Memory B cell (primary cell): ENCODE data around the gene ZNF526.

ENCODE experiments used
- ATAC-seq: fragments of 150-1000 bp; cut with Tn5 transposase; 2 replicates; pipeline ENCODE4 v1.10.0; 2021; ENCODE audit warnings: low read depth, mild to moderate bottlenecking, moderate library complexity
- DNase-seq, 2 donors: peaks; one replicate each; pipeline ENCODE4 v3.0.0; 2022; ENCODE audit warnings: low spot score in 2 of 2
- H3K27ac Mint-ChIP-seq: one replicate; pipeline ENCODE4 v1.8.0; 2022; ENCODE audit warnings: mild to moderate bottlenecking, moderate library complexity, mixed read lengths
- H3K27me3 Mint-ChIP-seq: one replicate; pipeline ENCODE4 v1.8.0; 2022; ENCODE audit warnings: mixed read lengths
- H3K36me3 Mint-ChIP-seq: one replicate; pipeline ENCODE4 v1.8.0; 2022; ENCODE audit warnings: mild to moderate bottlenecking, mixed read lengths
- H3K4me1 Mint-ChIP-seq: one replicate; pipeline ENCODE4 v1.8.0; 2022; ENCODE audit warnings: mixed read lengths
- H3K4me3 Mint-ChIP-seq: one replicate; pipeline ENCODE4 v1.8.0; 2022; ENCODE audit warnings: mild to moderate bottlenecking, moderate library complexity, mixed read lengths
- H3K9me3 Mint-ChIP-seq: one replicate; pipeline ENCODE4 v1.8.0; 2022; ENCODE audit warnings: mixed read lengths

ZNF526 gene

DNA sequence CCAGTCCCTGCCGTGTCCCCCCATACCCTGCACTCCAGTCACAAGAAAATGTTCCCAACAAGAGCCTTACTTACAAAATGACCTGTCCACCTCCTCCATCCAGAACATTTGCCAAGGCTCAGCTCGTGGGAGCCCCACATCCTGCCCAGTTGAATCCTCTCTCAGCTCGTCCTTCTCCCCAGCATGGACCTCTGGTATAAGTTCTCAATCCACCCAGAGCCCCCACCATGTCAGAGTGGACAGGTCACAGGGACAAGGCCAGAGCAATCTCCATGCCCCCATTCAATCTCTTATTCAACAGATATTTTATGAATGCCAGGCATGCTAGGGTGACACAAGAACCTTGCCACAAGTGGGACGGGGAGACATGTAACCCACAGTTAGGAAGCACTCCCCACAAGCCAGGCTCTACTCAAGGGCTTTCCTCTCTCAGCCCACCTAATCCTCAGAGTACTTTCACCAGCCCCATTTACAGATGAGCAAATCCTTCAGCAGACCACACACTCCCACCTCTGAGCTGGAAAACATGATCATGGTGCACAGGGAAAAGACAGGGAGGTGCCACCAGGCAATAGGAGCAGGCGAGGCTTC is 17.7 kb upstream of the ZNF526 start:
- Mint-ChIP-seq H3K4me3 (peak overlapping the region; percentile 67), H3K36me3 (peaks cover 27% of the 10 kb centered on the region), H3K4me1 (peaks cover 68% of the 10 kb centered on the region), H3K27me3 (no peaks in the 10 kb centered on the region), H3K9me3 (no peaks in the 10 kb centered on the region), H3K27ac (peak overlapping the region; percentile 91)
- ATAC-seq (no peak), DNase-seq (no peak)

DNA sequence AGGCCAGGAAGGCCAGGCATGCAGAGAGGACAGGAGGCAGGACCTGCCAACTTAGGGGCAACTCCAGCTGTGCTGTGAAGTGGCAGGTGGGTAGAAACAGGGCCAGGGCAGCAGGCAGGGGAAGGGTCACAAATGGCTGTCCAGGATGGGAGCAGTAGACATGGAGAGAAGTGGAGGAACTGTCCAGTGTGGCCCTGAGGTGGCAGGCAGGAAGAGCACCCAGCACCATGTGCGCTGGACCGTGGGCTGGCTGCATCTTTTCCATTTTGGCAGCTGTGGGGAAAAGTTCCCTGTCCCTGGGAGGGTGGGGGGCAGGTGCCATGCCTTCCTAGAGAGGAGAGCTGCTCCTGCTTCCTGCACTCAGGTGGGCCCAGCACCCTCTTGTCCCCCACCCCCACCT is 16.4 kb upstream of the ZNF526 start:
- H3K9me3 Mint-ChIP-seq, result no peaks in the 10 kb centered on the region
- peak overlapping the region; percentile 91 for H3K27ac Mint-ChIP-seq
- H3K27me3 Mint-ChIP-seq, result no peaks in the 10 kb centered on the region
- H3K36me3 Mint-ChIP-seq, result peaks cover 35% of the 10 kb centered on the region
- DNase-seq (no peak), ATAC-seq (no peak)
- peaks cover 75% of the 10 kb centered on the region for H3K4me1 Mint-ChIP-seq
- H3K4me3 Mint-ChIP-seq, result peak overlapping the region; percentile 19

DNA sequence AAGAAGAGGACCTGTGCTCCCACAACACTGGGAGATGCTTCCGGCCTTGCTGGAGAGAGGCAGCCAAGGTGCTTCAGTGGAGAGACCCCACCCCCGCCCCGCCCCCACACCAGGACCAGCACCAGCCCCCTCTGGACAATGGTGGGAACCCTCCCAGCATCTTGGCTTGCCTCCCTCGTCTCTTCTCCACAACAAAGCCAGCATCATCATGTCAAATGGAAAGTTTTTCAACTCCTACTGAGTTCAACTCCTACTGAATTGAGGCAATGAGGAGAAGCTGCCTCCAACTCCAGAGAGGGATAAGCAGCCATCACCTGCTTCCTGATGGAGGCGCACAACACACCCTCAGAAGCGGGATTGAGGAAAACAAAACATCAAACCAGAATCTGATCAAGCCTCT is 15.4 kb upstream of the ZNF526 start:
- Mint-ChIP-seq H3K27ac (no peak overlapping the region), H3K9me3 (no peaks in the 10 kb centered on the region), H3K4me1 (peaks cover 66% of the 10 kb centered on the region), H3K27me3 (no peaks in the 10 kb centered on the region), H3K4me3 (peak overlapping the region; percentile 9), H3K36me3 (peaks cover 37% of the 10 kb centered on the region)
- ATAC-seq (no peak), DNase-seq (no peak)

DNA sequence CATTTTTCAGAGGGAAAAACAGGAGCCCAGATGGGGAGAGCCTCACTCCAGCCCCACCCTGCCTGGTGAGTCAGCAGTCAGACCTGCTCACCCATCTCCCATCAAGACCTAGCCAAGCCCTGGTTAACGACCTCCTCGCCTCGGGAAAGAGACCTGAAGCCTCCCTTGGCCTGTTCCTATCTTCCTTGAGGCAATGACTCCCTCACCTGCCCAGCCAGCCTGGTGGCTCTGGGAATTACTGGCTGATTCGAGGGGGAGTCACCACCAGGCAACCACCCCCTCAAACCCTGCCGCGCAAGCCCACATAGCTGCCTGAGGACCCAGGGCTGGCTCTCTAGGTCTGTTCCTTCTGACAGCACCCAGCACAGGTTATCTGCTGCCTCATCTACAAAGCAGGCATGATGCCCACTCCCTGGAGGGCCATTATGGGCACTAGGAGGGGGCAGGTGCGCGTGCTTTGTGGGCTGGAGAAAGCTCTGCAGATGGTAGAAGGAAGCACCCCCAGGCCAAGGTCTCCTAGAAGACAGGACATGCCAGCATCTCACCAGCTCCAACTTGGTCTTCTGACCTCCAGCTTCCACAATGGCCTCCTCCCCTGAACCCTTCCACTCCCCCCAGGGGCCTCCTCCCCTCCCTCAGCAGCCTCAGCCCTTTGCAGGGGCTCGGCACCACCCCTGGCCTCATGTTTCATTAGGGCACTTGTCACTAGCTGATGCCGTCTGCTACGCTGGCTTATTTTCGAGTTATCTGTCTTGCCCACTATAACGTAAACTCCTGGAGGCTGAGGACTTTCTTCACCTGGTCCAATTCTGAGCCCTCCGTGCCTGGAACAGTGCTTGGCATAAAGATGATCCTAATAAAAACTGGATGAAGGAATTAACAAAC is 13.0 kb upstream of the ZNF526 start:
- Mint-ChIP-seq H3K27me3 (no peaks in the 10 kb centered on the region), H3K27ac (peak overlapping the region; percentile 35), H3K4me3 (no peak overlapping the region), H3K36me3 (peaks cover 35% of the 10 kb centered on the region), H3K4me1 (peaks cover 47% of the 10 kb centered on the region), H3K9me3 (no peaks in the 10 kb centered on the region)
- DNase-seq (no peak), ATAC-seq (no peak)

DNA sequence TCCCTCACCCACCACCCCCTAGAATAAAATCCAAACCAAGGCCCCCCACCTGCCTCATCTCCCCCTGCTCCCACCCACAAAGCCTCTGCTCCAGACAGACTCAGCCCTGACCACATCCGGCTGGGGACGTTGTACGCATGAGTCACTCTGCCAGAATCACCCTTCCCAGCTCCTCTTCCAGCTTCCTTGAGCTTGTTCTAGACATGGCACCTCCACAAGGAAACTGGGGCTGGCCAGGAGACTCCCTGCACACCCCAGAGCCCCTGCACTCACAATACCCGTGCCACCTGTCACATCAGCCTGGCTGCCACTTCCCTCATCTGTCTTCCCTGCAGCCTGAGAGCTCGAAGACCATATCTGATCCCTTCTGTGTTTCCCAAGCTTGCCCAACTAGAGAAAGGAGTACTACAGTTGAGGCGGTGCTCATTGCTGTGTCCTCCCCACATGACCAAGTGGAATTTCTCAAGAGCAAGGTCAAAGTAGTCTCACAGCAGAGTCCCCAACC is 12.3 kb upstream of the ZNF526 start:
- Mint-ChIP-seq H3K9me3 (no peaks in the 10 kb centered on the region), H3K4me1 (peaks cover 41% of the 10 kb centered on the region), H3K27me3 (no peaks in the 10 kb centered on the region), H3K4me3 (no peak overlapping the region), H3K27ac (peak overlapping the region; percentile 35), H3K36me3 (peaks cover 36% of the 10 kb centered on the region)
- DNase-seq (no peak), ATAC-seq (no peak)

DNA sequence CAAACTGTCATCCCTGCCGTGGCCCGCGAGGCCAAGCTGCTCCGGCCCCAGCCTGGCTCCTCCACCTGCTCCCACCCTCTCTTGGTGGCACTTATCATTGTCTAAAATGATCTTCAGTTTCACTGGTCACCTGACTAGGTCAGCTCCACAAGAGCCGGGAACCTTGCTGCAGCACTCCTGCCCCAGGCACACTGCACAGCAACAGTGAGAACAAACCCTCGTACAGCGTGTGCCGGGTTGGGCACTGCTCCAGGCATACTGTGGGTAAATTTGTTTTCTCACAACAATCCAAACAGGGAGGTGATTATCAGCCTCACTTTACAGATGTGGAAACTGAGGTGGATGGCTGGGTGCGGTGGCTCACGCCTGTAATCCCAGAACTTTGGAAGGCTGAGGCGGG is 11.5 kb upstream of the ZNF526 start:
- no peak for ATAC-seq
- peak overlapping the region; percentile 35 for H3K27ac Mint-ChIP-seq
- no peaks in the 10 kb centered on the region for H3K27me3 Mint-ChIP-seq
- H3K4me3 Mint-ChIP-seq, result no peak overlapping the region
- H3K36me3 Mint-ChIP-seq, result peaks cover 38% of the 10 kb centered on the region
- H3K9me3 Mint-ChIP-seq, result no peaks in the 10 kb centered on the region
- peaks cover 41% of the 10 kb centered on the region for H3K4me1 Mint-ChIP-seq
- no peak for DNase-seq

DNA sequence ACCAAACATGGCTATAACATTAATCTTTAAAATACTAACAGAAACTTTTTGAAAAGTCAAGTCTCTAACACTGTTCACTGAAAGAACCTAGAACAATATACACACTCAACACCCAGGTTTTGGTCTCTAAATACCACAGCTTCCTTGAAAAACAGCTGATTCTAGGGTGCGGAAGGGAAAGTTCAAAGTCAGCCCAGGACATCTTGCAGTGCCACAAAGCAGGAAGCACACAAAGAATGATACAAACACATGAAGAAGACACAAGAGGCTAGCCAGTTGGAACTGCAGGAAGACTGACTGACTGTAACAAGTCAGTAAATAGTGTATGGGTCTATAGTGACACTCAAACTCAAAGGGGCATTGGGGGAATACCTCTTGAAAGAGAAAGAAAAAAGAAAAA is 7.2 kb upstream of the ZNF526 start:
- ATAC-seq (no peak), DNase-seq (no peak)
- H3K36me3 Mint-ChIP-seq, result peaks cover 27% of the 10 kb centered on the region
- H3K9me3 Mint-ChIP-seq, result no peaks in the 10 kb centered on the region
- no peaks in the 10 kb centered on the region for H3K27me3 Mint-ChIP-seq
- H3K27ac Mint-ChIP-seq, result no peak overlapping the region
- H3K4me3 Mint-ChIP-seq, result no peak overlapping the region
- H3K4me1 Mint-ChIP-seq, result peaks cover 46% of the 10 kb centered on the region

DNA sequence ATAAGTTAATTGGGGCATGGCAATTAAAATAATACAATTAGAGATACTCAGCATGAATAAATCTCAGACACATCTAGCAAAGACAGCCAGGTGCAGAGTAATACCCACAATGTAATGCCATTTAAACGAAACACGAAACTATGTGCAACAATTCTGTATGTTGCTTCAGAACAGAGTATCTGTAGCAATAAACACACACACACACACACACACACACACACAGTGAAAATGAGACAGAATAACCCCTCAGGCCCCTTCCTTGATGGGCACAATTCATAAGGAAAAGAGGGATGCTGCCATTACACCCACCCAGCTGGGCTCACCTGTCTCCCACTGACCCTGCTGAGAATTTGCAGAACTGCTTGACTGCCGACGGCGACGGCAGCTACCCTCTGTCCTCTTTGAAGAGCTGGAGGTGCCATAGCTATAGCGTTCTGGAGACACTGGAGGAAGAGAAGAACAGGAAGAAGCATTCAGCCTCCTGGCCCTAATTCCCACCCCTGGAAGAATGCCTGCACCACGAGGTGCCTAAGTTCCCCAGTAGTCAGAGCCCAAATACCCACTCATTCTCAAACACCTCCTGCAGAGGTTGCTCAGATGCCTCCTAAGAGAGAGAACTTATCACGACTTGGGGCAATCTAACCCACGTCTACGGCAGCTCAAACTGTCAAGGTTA is 5.2 kb upstream of the ZNF526 start:
- Mint-ChIP-seq H3K4me1 (peaks cover 47% of the 10 kb centered on the region), H3K36me3 (peaks cover 16% of the 10 kb centered on the region), H3K4me3 (peak overlapping the region; percentile 11), H3K9me3 (no peaks in the 10 kb centered on the region), H3K27me3 (no peaks in the 10 kb centered on the region), H3K27ac (peak overlapping the region; percentile 93)
- ATAC-seq, result no peak
- no peak for DNase-seq

DNA sequence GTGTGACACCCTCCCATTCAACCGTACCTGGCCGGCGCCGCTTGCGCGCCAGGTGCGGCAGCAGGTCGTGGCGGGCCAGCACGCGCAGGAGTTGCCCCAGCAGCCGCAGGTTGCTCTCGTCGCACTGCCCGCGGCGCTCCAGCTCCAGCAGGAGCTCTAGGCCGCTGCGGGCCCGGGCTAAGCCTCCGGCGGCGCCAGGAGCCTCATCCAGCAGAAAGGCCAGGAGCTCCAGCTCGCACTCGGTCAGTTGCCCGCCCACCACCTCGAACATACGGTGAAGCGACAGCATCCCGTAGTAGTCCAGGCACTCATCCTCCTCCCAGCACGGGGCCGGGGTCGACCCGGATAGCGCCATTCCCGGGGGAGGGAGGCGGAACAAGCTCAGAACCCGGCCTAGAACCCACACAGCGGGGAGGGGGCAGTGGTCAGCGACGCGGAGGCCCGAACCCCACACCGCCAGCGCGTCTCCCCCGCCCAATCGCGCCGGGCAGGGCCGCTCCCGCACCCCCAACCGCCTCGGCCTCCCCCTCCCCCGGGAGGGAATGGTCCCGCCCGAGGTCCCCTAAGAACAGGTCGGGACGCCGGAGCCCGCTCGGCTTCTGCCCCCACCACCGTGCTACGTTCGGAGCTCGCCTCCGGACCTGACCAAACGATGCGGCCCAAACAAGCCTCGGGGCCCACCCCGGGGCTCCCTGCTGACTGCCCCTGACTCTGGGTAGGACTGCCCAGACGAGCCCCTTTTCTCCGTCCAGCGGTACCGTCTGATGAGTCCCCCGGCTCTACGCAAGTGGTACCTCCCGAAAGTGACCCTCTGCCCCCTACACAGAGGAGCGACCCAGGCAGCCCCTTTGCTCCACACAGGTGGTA is 3.2 kb upstream of the ZNF526 start:
- Mint-ChIP-seq H3K36me3 (peaks cover 12% of the 10 kb centered on the region), H3K4me3 (peak overlapping the region; percentile 78), H3K9me3 (no peaks in the 10 kb centered on the region)

DNA sequence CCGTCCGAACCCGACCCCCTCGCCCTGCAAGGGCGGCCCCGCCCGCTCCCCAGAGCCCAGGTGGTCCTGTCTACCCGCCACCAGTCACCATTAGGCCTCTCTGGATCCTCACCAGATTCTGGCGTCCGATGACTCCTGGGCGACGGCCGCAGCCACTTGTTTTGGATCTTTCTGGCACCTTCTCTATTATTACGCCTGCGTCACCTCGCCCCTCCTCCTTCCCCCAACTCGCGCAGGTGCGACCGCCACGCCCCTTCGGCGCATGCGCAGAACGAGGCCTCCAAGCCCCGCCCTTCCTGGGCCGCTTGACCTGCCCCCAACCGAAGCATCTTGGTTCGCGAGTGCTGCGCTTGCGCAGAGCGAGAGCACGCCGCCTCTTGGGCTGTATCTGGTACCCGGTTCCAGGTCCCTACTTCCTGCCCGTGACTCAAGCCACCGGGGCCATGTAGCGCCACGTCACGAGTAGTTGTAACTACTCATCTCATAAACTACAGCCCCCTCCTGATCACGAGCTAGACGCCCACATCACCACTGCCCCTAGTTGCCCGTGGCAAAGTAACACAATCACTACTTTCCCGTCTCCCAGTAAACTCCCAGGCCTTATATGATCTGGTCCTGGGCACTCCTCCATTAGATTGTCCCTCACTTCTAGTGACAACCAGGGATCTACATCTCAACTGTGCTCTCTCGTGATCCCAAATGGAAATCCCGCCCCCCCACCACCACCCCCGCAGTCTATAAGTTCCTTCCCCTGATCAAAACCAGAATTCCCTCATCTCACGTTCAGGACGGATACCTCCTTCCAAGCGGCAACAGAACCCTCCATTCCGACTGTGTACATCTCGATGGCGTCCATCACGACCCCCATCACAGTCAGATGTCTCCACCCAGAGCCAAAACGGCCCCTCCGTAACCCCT is 2.3 kb upstream of the ZNF526 start, which contains the start of gene DEDD2:
Gene DEDD2 (minus strand): TSS at position 158 of the 918 bp plus-strand sequence. CDS start 670 bp downstream, outside the sequence.
- Mint-ChIP-seq H3K4me3 (peak within 1 kb of the TSS; percentile 78), H3K4me1 (peaks cover 55% of the 10 kb centered on the region), H3K36me3 (peaks cover 12% of the 10 kb centered on the region), H3K9me3 (no peaks in the 10 kb centered on the region), H3K27ac (peak within 1 kb of the TSS; percentile 93), H3K27me3 (no peaks in the 10 kb centered on the region)
- peak; percentile 77 for ATAC-seq
- DNase-seq, result peak; percentile 99 to 100

More for the DNA sequence above, 3.2 kb upstream of the ZNF526 start:
- H3K27ac Mint-ChIP-seq, result peak overlapping the region; percentile 93
- no peak for ATAC-seq
- H3K27me3 Mint-ChIP-seq, result no peaks in the 10 kb centered on the region
- H3K4me1 Mint-ChIP-seq, result peaks cover 50% of the 10 kb centered on the region
- peak in 1 of 2 donors; percentile 46 for DNase-seq

DNA sequence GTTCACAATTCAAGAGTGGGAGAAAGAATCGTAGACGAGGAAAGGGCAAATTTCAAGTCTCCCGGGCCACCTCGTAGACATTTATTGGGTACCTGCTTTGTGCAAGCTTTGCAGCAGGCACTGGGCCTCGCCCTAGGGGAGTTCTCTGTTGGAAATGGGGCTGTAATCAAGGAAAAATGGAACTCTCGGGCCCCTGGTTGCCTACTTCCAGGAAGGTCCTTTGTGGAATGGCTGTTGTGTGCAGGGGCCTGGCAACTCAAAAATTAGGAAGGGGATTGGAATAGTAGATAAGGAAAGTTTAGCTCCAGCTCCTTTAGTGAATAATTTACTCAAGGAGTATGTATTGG is 612 bp downstream of the ZNF526 start:
- no peak for DNase-seq
- Mint-ChIP-seq H3K36me3 (peaks cover 6% of the 10 kb centered on the region), H3K27ac (no peak overlapping the region), H3K27me3 (no peaks in the 10 kb centered on the region), H3K4me3 (peak overlapping the region; percentile 94), H3K9me3 (no peaks in the 10 kb centered on the region), H3K4me1 (peaks cover 38% of the 10 kb centered on the region)
- no peak for ATAC-seq

DNA sequence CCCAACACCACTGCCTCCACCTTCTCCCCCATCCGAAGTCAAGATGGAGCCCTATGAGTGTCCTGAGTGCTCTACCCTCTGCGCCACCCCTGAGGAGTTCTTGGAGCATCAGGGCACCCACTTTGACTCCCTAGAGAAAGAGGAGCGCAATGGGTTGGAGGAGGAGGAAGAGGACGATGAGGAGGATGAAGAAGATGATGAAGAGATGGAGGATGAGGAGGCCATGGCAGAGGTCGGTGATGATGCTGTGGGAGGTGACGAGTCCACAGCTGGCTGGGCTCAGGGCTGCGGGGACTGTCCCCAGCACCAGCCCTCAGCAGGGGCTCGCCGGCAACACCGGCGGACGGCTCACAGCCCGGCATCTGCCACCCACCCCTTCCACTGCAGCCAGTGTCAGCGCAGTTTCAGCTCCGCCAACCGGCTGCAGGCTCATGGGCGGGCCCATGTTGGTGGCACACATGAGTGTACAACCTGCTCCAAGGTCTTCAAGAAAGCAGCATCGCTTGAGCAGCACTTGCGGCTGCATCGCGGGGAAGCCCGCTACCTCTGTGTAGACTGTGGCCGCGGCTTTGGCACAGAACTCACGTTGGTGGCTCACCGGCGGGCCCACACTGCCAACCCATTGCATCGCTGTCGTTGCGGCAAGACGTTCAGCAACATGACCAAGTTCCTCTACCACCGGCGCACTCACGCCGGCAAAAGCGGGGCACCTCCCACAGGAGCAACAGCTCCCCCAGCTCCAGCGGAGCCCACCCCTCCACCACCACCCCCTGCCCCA is 5.0 kb downstream of the ZNF526 start:
- Mint-ChIP-seq H3K27me3 (no peaks in the 10 kb centered on the region), H3K4me3 (no peak overlapping the region), H3K27ac (no peak overlapping the region), H3K9me3 (no peaks in the 10 kb centered on the region), H3K4me1 (peaks cover 19% of the 10 kb centered on the region), H3K36me3 (peaks cover 12% of the 10 kb centered on the region)
- ATAC-seq, result no peak
- DNase-seq, result no peak
